ENCODE results near the gene GPATCH8.
"Not testable (repeated sequence)": the region's sequence is repeated elsewhere in the genome, so short reads cannot be mapped to it uniquely, and the experiment has no call there.

Gene GPATCH8

DNA sequence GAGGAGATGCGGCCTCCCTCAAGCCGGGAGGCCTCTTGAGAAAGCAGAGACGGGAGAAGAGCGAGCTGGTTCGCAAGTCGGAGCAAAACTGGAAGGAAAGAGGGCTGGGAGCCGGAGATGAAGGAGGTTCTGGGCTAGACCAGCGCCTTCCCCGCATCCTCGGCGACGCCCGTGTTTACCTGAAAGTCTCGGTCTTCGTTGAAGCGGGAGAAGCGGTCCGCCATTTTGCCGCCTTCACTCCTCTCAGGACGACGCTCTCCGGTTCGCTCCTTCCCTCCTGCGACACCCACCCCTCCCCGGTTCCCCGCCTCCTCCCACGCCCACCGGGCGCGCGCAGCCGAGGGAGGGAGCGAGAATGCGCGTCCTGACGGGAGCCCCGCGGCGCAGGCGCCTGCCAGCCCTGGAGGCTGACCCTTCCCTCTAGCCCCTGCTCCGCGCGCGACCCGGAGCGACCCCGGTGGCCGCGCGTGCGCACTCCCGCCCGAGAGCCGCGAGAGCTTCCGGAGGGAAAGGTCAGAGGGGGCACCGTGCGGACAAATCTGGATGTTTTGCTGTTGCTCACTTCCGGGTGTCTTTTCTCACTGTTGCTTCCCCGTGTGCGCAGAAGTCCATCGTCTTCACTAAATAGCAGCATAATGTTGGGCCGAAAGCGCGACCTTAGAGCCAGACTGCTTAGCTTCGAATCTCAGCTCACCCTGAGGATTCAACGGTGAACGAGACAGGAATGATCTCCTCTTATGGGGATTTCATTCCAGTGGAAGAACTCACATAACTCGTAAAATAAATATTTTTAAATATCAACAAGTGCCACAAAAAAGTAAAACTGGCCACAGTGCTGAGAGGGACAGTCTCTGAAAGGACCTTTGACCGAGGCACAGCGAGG is at the start of gene GPATCH8:
Gene GPATCH8 (minus strand): TSS at position 260 of the 883 bp plus-strand sequence. CDS start 36 bp downstream, at position 224.
- peak; percentile 82 for DNase-seq

GRCh38 chr17:44552361-44552760 is 49.2 kb upstream of the GPATCH8 start:
- DNase-seq = no peak

DNA sequence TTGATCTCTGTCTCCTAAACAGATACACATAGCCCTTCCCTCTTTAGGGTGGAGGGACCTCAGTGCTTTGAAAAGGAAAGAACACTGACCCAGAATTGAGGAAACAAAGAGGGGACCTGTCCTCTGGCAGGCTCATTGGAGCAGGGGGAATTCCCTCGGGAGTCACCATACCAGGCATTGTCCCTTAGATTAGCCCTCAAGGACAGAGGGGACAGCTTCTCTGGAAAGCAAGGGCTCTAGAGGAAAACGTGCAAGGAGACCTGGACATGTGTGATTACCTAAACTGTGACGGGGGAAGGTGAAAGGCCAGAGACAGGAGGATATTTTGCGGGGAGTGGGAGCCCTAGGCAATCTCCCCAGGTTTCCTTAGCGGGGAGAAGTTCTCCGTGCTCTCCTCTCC is 46.5 kb upstream of the GPATCH8 start:
- no peak for DNase-seq

- DNase-seq = no peak
These were observed 45.4 kb upstream of the GPATCH8 start for GRCh38 chr17:44548376-44549230.

DNA sequence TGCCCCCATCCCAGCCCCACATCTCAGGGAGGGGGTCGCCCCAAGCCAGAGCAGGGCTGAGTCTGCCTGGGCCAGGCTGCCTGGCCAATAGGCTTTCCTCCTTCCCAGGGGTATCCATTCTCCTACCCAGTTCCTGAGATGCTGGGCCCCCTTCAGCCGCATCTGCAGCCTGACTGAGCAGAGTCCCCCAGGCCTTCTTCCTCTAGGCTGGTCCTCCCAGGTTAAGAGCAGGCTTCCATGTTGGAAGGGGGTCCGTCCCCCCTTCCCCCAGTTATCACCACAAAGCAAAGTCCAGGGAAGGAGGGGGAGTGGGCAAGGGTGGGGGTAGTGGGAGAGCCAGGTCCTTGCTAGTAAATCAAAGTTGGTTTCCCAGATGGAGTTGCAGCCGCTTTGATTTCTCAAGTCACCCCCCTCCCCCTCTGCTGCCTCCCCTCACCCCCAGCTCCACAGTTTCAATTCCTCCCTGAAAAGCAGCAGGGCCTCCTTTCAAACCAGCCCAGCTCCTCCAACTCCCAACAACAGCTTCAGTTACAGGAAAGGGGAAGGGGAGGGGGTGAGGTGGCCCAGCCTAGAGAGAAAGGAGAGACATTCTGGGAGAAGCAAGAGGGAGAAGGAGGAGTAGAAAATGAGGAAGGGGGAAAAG is 44.5 kb upstream of the GPATCH8 start:
- no peak for DNase-seq

GRCh38 chr17:44546671-44547606 is 43.7 kb upstream of the GPATCH8 start:
- no peak for DNase-seq

GRCh38 chr17:44543905-44544523 is 40.8 kb upstream of the GPATCH8 start:
- DNase-seq = no peak

GRCh38 chr17:44543213-44543904 is 40.2 kb upstream of the GPATCH8 start:
- no peak for DNase-seq

GRCh38 chr17:44541884-44542581 is 38.8 kb upstream of the GPATCH8 start:
- DNase-seq = no peak

DNA sequence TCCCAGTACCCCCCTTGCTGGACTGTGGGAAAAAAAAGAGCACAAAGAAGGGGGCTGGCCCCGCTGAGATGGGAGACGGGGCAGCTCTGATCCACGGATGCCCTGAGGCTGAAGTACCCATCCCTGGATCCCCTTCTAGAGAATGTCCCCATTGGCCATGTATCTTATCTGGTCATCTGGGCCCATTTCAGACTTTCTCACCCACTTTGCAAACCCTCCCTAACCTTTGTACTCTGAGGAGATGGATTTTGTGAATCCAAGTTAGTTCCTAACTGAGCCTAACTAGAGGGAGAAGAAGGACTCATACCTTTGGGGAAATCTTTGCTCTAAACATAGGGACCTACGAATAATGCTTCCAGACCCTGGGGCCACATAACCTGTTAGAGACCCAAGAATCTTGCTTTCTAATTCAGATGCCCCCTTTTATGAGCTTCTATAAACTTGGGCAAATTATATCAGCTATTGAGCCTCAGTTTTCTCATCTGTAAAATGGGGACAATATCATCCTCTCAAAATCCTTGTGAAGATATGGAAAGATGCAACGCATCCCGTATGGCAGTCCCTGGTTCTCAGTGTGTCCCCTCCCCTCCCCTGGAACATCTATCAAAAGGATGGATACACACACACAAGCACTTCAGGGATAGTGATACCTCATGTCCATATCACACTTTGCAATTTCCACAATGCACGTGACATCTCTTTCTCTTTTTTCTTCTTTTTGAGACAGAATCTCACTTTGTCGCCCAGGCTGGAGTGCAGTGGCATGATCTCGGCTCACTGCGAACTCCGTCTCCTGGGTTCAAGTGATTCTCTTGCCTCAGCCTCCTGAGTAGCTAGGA is 37.3 kb upstream of the GPATCH8 start:
- no peak for DNase-seq

DNA sequence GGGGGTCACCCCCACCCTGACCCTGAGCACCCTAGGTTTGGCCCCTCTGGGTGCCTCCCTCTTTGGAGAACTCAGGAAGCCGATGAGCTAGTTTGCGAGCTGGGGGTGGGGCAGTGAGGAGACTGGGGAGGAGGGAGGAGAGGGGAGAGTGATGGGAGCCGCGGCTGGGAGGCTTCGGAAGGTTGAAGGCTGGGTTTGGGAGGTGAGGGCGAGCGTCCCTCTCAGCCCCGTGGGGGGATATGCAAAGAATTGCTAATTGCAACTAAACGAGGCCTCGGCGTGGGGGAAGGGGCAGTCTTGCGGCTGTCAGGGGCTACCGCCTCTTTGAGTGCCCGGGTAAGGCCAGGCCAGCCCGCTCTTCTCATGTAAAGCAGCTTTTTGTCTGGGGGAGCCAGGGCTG is 36.5 kb upstream of the GPATCH8 start:
- no peak for DNase-seq

DNA sequence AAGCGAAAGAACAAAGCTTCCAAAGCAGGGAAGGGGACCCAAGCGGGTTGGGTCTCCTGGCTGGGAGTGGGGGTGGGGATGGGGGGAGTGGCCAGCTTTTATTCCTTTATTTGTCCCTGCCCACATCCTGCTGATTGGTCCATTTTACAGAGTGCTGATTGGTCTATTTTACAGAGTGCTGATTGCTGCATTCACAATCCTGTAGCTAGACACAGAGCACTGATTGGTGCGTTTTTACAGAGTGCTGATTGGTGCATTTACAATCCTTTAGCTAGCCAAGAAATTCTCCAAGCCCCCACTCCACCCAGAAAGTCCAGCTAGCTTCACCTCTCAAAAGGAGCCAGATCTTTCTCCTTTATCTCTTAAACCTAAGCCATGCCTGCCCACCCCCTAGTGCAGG is 34.7 kb upstream of the GPATCH8 start:
- not testable (repeated sequence) for DNase-seq

GRCh38 chr17:44536090-44536953 is 33.1 kb upstream of the GPATCH8 start:
- DNase-seq = no peak

DNA sequence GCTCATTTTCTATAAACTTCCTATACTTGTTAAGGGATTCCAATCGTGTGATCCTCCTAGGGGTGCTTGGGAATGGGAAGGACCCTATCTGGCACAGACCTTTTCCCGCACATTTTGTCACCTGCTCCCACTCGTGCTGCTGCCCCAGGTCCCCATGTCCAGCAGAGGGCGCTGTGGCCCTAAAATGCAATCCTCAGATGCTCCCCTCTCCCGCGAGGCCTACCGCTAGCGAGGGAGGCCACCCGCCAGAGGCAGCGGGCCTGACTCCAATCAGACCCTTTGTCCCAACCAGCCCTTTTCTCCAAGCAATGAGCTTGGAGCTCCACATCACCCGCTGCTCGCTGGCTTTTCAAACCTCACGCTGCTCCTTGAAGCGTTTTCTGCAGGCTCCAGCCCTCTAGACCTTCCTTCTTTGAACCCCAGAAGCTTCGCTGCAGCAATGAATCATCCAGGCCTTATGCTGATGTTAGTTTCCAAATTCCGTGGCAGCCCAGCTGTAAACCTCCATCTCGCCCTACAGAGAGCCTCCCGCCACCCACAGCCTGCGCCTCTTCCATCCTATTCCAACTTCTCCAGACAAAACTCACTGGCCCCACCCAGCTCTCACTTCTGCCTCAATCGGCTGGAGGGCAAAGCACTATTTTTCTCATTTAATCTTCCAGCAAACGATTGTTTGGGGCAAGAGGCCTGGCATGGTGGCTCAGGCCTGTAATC is 30.5 kb upstream of the GPATCH8 start:
- DNase-seq = peak; percentile 74

- no peak for DNase-seq
These were observed 27.8 kb upstream of the GPATCH8 start for GRCh38 chr17:44530896-44531418.

DNA sequence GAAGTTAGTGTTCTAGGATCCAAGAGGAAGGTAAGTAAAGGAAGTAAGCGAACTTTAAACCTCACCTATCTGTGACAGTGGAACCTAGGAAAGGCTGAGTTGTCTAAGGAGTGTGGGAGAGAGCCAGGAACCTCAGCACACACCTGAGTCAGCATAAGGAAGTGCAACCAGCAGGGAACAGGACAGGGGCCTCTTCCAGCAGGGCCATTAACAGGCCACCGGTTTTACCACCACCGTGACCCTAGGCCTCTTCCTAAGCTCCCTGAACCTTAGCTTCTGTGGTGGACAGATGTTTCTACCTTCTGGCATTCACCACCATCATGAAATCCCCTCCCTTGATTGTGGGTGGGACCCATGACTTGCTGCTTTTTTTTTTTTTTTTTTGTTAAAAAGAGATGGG is 26.7 kb upstream of the GPATCH8 start:
- DNase-seq = no peak

DNA sequence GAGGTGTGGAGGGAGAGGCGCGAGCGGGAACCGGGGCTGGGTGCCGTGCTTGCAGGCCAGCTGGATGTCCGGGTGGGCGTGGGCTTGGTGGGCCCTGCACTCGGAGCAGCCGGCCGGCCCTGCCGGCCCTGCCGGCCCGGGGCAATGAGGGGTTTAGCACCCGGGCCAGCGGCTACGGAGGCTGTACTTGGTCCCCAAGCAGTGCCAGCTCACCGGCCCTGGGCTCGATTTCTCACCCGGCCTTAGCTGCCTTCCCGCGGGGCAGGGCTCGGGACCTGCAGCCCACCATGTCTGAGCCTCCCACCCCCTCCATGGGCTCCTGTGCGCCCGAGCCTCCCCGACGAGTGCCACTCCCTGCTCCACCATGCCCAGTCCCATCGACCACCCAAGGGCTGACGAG is 24.7 kb upstream of the GPATCH8 start:
- no peak for DNase-seq
